ENCODE results near the gene SFT2D1. TPM values are rescaled to one million over a fixed set of nuclear protein-coding genes. Genes with fewer than 3 reads are reported as not detected.

SFT2D1 gene
- total RNA-seq, 1 donor from 2014 or later, result 26.6 TPM

GRCh38 chr6:166307082-166308032 is 35.0 kb downstream of the SFT2D1 start:
- ATAC-seq, result peak; percentile 57

DNA sequence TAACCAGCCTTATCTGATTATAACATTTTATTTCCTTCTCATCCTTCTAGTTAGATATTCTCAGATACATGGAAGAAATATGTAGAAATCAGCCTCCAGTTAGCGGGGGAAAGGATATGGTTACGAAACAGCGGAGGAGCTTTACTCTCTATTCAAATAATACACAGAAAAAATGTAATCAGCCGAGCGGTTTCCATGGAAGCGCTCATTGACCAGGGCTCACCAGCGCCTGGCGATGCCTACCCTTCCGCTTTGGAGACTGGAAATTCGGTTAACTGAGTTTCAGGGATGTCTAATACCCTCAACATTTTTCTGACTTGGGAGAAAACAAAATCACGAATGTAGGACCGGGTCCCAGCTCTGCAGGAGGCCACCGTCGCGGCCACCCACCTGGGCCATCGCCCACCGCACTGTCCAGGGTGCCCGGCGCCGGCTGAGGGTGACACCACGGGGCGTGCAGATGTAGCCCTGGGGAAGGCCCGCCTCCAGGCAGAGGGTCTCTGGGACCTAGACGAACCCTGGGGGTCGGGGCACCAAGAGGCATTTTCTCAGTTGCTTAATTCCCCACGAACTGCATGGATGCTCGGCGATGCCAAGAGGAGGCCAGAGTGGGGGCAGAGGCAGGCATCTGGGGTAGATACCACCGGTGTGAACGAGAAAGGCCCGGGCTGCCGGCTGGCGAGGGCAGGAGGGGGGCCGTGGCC is 35.8 kb downstream of the SFT2D1 start:
- ATAC-seq, result no peak

DNA sequence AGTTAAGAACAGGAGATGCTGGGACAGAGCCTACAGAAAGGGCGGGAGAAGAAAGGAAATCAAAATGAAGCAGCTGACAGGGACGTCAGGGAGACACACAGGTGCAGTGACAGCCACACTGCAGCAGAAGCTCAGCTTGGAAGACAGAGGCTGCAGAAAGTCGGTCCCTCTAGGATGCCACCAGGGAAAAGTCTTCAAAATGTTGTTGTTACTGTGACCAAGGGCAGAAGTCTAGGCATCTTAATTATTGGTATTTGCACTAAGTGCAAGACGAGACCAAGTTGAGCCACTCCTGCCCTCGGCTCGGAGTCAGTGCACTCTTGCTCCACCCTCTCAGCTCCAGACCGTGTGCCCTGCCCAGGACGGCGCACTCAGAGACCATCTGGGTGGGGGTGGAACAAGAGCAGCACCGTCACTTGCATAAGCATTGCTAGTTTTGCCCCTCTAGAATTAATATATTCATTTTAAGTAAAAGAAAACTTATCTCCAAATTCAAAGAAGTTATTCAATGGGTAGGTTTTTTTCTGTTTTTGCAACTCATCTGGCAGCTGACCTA is 36.7 kb downstream of the SFT2D1 start:
- ATAC-seq, result no peak

GRCh38 chr6:166304106-166304505 is 38.2 kb downstream of the SFT2D1 start:
- ATAC-seq, result no peak

- no peak for ATAC-seq
These were observed 40.5 kb downstream of the SFT2D1 start for GRCh38 chr6:166301611-166302529.

GRCh38 chr6:166300357-166300987 is 41.9 kb downstream of the SFT2D1 start:
- ATAC-seq, result no peak

- no peak for ATAC-seq
These were observed 44.7 kb downstream of the SFT2D1 start for GRCh38 chr6:166297606-166298005.

- ATAC-seq, result no peak
These were observed 46.1 kb downstream of the SFT2D1 start for GRCh38 chr6:166296035-166296883.

GRCh38 chr6:166293731-166294584 is 48.4 kb downstream of the SFT2D1 start:
- ATAC-seq, result no peak

DNA sequence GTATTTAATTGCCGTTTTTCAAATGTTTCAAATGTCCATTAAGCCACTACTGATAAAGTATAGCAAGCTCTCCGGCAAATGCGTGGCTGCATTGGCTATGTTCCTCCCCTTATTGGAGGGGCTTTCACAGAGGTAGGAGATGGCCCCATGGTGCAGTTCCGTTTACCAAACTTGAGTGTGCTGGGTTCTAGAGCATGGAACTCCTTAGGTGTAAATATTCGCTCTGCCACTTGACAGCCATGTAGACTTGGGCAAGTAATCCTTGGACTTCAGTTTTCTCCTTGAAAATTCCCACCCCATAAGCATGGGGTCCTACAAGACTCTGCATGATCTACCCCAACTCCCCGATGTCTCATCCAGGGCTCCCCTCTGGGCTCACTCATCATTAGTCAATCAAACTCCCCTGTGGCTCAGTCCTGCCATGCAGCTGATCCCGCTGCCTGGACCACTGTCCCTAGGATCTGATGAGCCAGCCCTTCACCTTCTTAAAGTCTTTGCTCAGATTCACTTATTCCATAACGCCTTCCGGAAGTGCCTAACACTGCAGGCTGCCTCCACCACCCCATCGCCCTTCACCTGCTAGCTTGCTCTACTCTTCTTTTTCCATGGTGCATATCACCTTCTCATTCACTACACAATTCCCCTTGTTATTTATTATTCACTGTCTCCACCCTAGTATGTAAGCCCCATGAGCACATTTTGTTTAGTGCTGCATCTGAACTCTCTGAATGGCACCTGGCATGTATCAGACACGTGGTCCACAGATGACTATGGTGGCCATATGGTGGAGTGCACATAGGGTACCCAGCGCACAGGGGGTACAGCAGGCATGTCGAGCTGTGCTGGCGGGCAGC is 52.9 kb downstream of the SFT2D1 start:
- no peak for ATAC-seq

DNA sequence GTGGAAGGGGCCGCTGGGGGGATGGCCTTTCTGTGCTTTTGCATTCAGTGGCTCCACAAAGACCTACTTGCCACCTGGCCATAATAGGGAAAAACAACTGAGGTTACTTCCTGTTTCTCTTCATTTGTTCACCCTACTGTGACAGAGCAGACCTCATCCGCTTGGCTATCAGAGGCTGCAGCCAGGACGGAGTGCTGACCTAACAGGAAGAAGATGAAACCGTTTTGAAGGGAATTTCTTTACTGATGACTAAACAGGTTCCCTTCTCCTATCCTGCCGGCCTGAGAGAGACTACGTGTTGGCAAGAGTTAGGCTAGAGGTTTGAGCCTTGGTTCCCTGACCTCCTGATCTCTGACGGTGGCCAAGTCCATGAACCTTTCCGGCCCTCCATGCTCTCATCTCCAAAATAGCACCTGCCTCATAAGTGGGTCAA is 55.5 kb downstream of the SFT2D1 start:
- no peak for ATAC-seq

- ATAC-seq, result no peak
These were observed 57.1 kb downstream of the SFT2D1 start for GRCh38 chr6:166285233-166285632.

GRCh38 chr6:166284640-166285039 is 57.7 kb downstream of the SFT2D1 start:
- ATAC-seq, result peak; percentile 17

DNA sequence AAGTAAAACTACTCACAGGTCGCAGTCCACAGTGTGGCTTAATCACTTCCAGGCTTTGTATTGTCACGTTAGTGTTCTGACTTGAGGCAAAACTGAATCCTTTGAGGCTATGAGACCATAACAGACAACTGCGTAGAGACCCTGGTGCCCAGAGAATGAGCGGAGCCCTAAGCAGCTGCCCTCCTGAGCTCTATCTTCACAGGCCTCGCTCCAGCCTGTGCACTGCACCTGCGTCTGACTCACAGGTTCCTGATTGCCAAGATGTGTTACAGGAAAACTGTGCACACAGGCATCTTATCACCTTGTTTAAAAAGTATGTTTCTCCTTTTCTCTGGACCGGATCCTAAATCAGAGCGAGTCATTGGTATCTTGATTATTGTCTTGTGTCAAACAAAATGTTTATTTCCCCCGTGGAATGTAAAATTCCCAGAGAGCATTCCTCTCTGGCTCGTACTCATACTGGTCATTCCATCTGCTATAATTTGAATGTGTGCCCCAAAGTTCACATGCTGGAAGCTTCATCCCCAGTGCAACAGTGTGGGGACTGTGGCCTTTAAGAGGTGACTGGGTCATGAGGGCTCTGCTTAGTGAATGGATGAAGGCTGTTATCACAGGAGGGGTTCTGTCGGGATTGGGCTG is 59.8 kb downstream of the SFT2D1 start:
- ATAC-seq, result no peak

GRCh38 chr6:166281104-166281503 is 61.2 kb downstream of the SFT2D1 start:
- ATAC-seq, result no peak

DNA sequence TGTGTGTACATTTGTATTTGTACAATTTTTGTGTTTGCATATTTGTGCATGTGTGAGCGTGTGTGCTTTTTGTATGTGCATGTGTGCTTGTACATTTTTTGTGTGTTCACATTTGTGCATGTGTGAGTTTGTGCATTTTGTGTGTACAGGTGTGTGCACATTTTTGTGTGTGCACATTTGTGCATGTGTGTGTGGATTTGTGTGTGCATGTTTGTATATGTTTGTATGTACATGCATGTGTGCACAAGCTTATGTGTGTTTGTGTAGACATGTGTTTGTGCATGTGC is 63.0 kb downstream of the SFT2D1 start:
- no peak for ATAC-seq

GRCh38 chr6:166278579-166279392 is 63.6 kb downstream of the SFT2D1 start:
- no peak for ATAC-seq
